Subcutaneous adipose tissue (tissue), 4 donors: ENCODE measurements around the gene GATA3. TPM values are rescaled to one million over a fixed set of nuclear protein-coding genes. Genes with fewer than 3 reads are reported as not detected.

ENCODE experiments used
- CTCF ChIP-seq: fragments of 450-650 bp; IDR thresholded peaks from one replicate; pipeline ENCODE4 v1.5.1; 2016; ENCODE audit warnings: low read depth, mild to moderate bottlenecking, control low read depth, antibody characterized with exemption, moderate library complexity
- total RNA-seq, 4 donors: library from RNA; depleted of rRNA; stranded (reverse); fragments of >200 nt; gene quantifications; one replicate each; pipeline ENCODE4 v1.1.0, GENCODE V29; 2016

The GATA3 gene
- total RNA-seq, 4 donors from 2014 or later: 0.66 to 8.3 (median 3.0) TPM

DNA sequence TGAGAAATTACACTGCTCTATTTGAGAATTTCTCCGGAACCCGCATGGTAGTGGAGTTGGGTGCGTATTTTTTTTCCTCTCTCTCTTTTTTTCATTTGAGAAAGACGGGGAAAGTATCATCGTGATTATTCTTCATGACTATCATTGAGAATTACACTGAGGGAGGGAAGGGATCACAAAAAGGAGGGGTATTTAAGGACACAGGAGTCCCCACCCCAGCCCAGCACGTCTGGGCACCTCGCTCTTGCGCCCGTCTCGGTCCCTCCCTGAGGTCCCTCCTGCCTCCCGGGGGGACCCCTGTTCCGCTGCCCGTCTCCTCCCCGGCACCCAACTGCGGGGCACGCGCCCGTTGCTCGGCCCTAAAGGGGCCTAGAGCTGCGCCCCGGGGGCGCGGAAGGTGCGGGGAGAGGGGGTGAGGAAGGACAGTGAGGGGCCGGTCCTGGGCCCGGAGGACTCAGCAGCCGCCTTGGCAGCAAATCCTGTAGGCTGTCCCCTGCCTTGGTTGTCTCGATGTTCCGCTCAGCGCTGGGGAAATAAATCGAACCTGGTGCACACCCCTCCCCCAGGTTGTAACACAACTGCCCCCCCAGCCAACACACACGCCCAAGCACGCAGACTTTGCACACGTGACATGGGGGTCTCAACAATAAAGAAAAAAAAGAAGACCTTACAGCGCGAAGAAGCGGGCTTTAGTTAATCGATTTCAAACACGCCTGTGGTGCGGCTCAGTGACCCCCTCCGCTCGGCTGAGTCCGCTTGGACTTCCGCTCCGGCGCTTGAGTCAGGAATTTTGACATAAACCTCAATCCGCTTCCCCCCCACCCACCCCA, 18.6 kb upstream of the GATA3 start:
- no peak for TF ChIP-seq CTCF

DNA sequence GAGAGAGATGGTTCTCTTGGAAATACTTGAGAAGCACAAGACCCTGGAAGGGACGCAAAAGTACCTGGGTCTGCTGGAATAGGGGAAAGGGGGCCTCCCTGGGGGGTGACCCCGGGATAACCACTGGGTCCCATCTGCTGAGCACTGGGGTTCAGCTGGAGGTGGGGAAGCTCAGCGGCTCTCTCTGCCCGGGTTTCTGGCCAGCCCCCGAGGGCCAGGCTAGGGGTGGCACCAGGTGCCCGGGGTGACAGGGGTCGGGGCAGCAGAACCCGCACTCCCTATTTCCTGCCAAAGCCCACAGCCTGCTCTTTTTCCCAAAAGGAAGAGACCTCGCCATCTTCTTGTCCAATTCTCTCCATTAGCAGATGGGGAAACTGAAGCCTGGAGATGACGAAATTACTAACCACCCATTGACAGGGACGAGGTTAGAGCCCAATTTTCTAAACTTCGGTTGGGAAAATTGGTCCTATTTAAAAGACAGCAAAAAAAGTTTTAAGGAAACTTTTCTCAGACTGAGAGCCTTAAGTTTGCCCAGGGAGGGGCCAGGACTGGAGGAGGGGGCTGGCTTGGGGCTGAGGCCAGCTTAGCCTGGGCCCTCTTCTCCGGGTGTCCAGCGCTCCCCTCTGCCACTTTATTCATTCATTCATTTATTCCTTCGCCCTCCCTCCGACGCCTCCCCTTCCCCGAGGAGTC, 17.8 kb upstream of the GATA3 start:
- no peak for TF ChIP-seq CTCF

- no peak for TF ChIP-seq CTCF
Observed at GRCh38 chr10:8037199-8037801, 17.2 kb upstream of the GATA3 start.

DNA sequence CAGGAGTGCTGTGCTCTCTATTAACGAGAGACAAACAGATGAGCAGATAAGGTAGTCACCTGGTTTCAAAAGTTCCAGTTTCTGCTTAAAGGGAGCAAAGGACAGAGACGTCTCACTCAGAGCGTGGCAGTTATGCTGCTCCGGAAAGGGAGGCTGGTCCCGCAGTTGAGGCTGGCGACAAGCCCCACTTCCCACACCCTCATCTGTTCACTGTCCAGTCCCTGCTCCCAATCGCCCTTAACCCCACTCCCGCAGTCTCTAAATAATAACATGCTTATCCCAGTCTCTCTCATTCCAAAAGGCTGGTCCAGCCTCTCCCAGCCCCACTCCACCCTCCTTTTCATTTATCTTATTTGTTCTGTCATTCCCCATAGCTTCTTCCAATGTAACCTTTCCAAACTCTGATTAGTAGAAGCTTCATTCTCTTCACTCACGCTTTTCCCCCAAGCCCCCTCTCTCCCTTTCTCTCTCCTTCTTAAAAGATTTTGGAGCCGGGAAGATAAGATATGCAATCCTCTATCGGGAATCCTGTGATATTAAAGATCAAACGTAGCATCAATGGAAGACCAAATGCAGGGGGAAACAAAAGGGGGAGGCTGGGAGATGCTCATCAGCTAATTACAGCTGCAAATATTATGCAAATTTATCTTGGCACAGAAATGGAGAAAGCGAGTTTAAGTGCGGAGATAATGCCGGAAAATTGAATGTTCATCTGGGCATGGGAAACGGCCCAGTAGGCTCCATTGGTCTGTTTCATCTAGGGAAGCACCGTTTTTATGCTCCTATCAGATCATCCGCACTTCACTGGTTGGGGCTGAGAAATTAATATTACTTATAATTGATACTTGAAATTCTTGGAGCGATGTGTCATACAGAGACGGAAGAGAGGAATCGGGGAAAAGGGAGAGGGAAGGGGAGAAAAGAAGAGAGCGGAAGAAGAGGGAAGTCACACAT, 16.3 kb upstream of the GATA3 start:
- TF ChIP-seq CTCF: no peak

- no peak for TF ChIP-seq CTCF
Observed at GRCh38 chr10:8039321-8039881, 15.1 kb upstream of the GATA3 start.

DNA sequence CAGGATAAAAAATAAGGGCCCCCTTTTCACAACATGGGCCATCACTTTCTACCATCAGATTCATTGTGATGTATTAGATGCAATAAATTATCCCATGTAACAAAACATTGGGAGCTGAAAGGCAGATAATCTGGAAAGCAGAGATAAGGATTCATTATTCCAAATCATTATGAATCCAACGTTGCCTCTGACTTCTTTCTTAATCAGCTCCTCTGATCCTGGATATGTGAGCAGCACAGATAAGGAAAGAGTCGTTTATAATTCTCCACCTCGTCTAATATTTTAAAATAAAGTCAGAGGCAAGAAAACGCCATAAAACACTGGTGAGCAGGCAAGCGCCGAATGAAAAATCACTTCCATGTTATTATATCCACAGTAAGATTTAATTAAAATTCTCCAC, 13.8 kb upstream of the GATA3 start:
- TF ChIP-seq CTCF: no peak
